H9 (cell line): ENCODE measurements around the gene CCDC85B. TPM values are rescaled to one million over a fixed set of nuclear protein-coding genes. Genes with fewer than 3 reads are reported as not detected.

Experiments used
- DNase-seq: peaks from one replicate; pipeline ENCODE4 v3.0.0-alpha.2; 2017
- H2AFZ ChIP-seq: one replicate; pipeline ENCODE4 v1.6.1; 2013; ENCODE audit warnings: mild to moderate bottlenecking, low read length, control low read depth, moderate library complexity
- H2AK5ac ChIP-seq: 2 replicates; pipeline ENCODE4 v1.6.1; 2013; ENCODE audit warnings: low read length, control low read depth, mixed read lengths; ENCODE audit not compliant: insufficient read length
- H2BK120ac ChIP-seq: one replicate; pipeline ENCODE4 v1.6.1; 2013; ENCODE audit warnings: low read depth, mild to moderate bottlenecking, low read length, control low read depth, inconsistent platforms; ENCODE audit not compliant: poor library complexity, severe bottlenecking
- H2BK12ac ChIP-seq: 2 replicates; pipeline ENCODE4 v1.6.1; 2013; ENCODE audit warnings: low read length, control low read depth, mixed read lengths, low read depth; ENCODE audit not compliant: insufficient read length
- H2BK15ac ChIP-seq: 2 replicates; pipeline ENCODE4 v1.6.1; 2013; ENCODE audit warnings: low read depth, low read length, control low read depth
- H2BK20ac ChIP-seq: one replicate; pipeline ENCODE4 v1.6.1; 2013; ENCODE audit warnings: low read depth, mild to moderate bottlenecking, low read length, control low read depth, inconsistent platforms; ENCODE audit not compliant: poor library complexity, severe bottlenecking
- H2BK5ac ChIP-seq: 2 replicates; pipeline ENCODE4 v1.6.1; 2013; ENCODE audit warnings: low read length, control low read depth, mixed read lengths; ENCODE audit not compliant: insufficient read length
- H3K14ac ChIP-seq: 2 replicates; pipeline ENCODE4 v1.6.1; 2013; ENCODE audit warnings: low read length, control low read depth; ENCODE audit not compliant: insufficient read depth
- H3K18ac ChIP-seq: 2 replicates; pipeline ENCODE4 v1.6.1; 2013; ENCODE audit warnings: low read depth, mild to moderate bottlenecking, mixed read lengths, low read length, control low read depth; ENCODE audit not compliant: insufficient read length
- H3K23ac ChIP-seq: 2 replicates; pipeline ENCODE4 v1.6.1; 2013; ENCODE audit warnings: low read length, control low read depth, mixed read lengths, low read depth; ENCODE audit not compliant: insufficient read length
- H3K23me2 ChIP-seq: 2 replicates; pipeline ENCODE4 v1.6.1; 2013; ENCODE audit warnings: low read depth, mild to moderate bottlenecking, mixed read lengths, low read length, control low read depth; ENCODE audit not compliant: insufficient read length, poor library complexity, severe bottlenecking
- H3K27ac ChIP-seq: 2 replicates; pipeline ENCODE4 v1.5.1; 2013; ENCODE audit warnings: low read length, control low read depth, mixed read lengths, low read depth; ENCODE audit not compliant: insufficient read length
- H3K27me3 ChIP-seq: 2 replicates; pipeline ENCODE4 v1.6.1; 2013; ENCODE audit warnings: low read length, control low read depth, inconsistent platforms; ENCODE audit not compliant: insufficient read depth
- H3K4ac ChIP-seq: 2 replicates; pipeline ENCODE4 v1.6.1; 2013; ENCODE audit warnings: low read depth, mild to moderate bottlenecking, control low read depth, inconsistent platforms, low read length, moderate library complexity
- H3K4me1 ChIP-seq: 2 replicates; pipeline ENCODE4 v1.6.1; 2013; ENCODE audit warnings: low read length, control low read depth, inconsistent platforms; ENCODE audit not compliant: insufficient read depth
- H3K4me2 ChIP-seq: 2 replicates; pipeline ENCODE4 v1.6.1; 2013; ENCODE audit warnings: low read length, control low read depth, mixed read lengths; ENCODE audit not compliant: insufficient read length, insufficient read depth
- H3K56ac ChIP-seq: 2 replicates; pipeline ENCODE4 v1.6.1; 2013; ENCODE audit warnings: low read depth, mild to moderate bottlenecking, mixed read lengths, low read length, control low read depth; ENCODE audit not compliant: insufficient read length
- H3K79me1 ChIP-seq: 2 replicates; pipeline ENCODE4 v1.6.1; 2013; ENCODE audit warnings: low read depth, mild to moderate bottlenecking, moderate library complexity, low read length, control low read depth, inconsistent platforms; ENCODE audit not compliant: insufficient read depth, poor library complexity, severe bottlenecking
- H3K79me2 ChIP-seq: 2 replicates; pipeline ENCODE4 v1.6.1; 2013; ENCODE audit warnings: low read length, control low read depth, inconsistent platforms; ENCODE audit not compliant: insufficient read depth
- H3K9ac ChIP-seq: 2 replicates; pipeline ENCODE4 v1.6.1; 2013; ENCODE audit warnings: low read length, control low read depth, mixed read lengths; ENCODE audit not compliant: insufficient read length; ENCODE audit errors: extremely low read depth
- H3K9me3 ChIP-seq: one replicate; pipeline ENCODE4 v1.6.1; 2013; ENCODE audit warnings: low read depth, low read length, inconsistent platforms; ENCODE audit not compliant: control insufficient read depth
- H3T11ph ChIP-seq: one replicate; pipeline ENCODE4 v1.6.1; 2013; ENCODE audit warnings: mild to moderate bottlenecking, low read length, control low read depth, inconsistent platforms
- H4K20me1 ChIP-seq: one replicate; pipeline ENCODE4 v1.6.1; 2013; ENCODE audit not compliant: control insufficient read depth, insufficient read length, insufficient read depth
- H4K5ac ChIP-seq: 2 replicates; pipeline ENCODE4 v1.6.1; 2013; ENCODE audit warnings: low read depth, mild to moderate bottlenecking, mixed read lengths, low read length, control low read depth; ENCODE audit not compliant: insufficient read length
- H4K8ac ChIP-seq: replicated peaks from 2 replicates; pipeline ENCODE4 v1.6.1; 2013; ENCODE audit warnings: low read length, control low read depth, mixed read lengths, low read depth; ENCODE audit not compliant: insufficient read length
- H4K91ac ChIP-seq: 2 replicates; pipeline ENCODE4 v1.6.1; 2013; ENCODE audit warnings: low read depth, mild to moderate bottlenecking, moderate library complexity, mixed read lengths, low read length, control low read depth; ENCODE audit not compliant: insufficient read length
- H3K27ac Mint-ChIP-seq, 3 experiments: 2 replicates in 2 of 3; 3 replicates in 1 of 3; pipeline ENCODE4 v1.8.0; 2020 to 2021; ENCODE audit warnings: mixed read lengths in 3 of 3, mild to moderate bottlenecking in 1 of 3, moderate library complexity in 1 of 3
- H3K27me3 Mint-ChIP-seq: 2 replicates; pipeline ENCODE4 v1.8.0; 2021; ENCODE audit warnings: low read depth, mild to moderate bottlenecking, moderate library complexity, mixed read lengths
- H3K36me3 Mint-ChIP-seq, 3 experiments: 2 replicates in 2 of 3; 3 replicates in 1 of 3; pipeline ENCODE4 v1.8.0; 2020 to 2021; ENCODE audit warnings: low read depth in 3 of 3, mixed read lengths in 3 of 3; ENCODE audit not compliant: insufficient read depth in 1 of 3
- H3K4me1 Mint-ChIP-seq, 2 experiments: 2 replicates each; pipeline ENCODE4 v1.8.0; 2020; ENCODE audit warnings: mixed read lengths in 2 of 2
- H3K4me3 Mint-ChIP-seq, 2 experiments: 2 replicates in 1 of 2; 3 replicates in 1 of 2; pipeline ENCODE4 v1.8.0; 2020 to 2021; ENCODE audit warnings: mild to moderate bottlenecking in 2 of 2, mixed read lengths in 2 of 2, moderate library complexity in 1 of 2
- H3K9me3 Mint-ChIP-seq, 2 experiments: 2 replicates in 1 of 2; 3 replicates in 1 of 2; pipeline ENCODE4 v1.8.0; 2020; ENCODE audit warnings: mild to moderate bottlenecking in 2 of 2, mixed read lengths in 2 of 2, moderate library complexity in 1 of 2
- WGBS: extraction: QIAGEN DNeasy Blood & Tissue Kit; methylation state at CpG from one replicate; pipeline ENCODE4 v1.1.7; 2013; ENCODE audit warnings: missing lambda C conversion rate, low lambda C conversion rate, mixed read lengths; ENCODE audit not compliant: insufficient read length; ENCODE audit errors: extremely low coverage; 5-methylcytosine and 5-hydroxymethylcytosine counted together
- total RNA-seq: library from RNA; stranded (reverse); gene quantifications from 2 replicates; pipeline ENCODE4 v1.2.1, GENCODE V29; 2021
- TF ChIP-seq, protein P1 (sequence below): fragments of 200-600 bp; sonication (generic); conservative IDR thresholded peaks from 3 replicates; pipeline ENCODE4 v1.8.0; 2021; ENCODE audit warnings: antibody characterized with exemption, mild to moderate bottlenecking

CCDC85B gene
- total RNA-seq, 1 experiment from 2014 or later: 23.3 TPM

GRCh38 chr11:65868076-65868667 lies 22.3 kb upstream of the CCDC85B start:
- no peak overlapping the region for H2BK15ac ChIP-seq
- no peaks in the 10 kb centered on the region for H4K20me1 ChIP-seq
- TF ChIP-seq, protein P1, sequence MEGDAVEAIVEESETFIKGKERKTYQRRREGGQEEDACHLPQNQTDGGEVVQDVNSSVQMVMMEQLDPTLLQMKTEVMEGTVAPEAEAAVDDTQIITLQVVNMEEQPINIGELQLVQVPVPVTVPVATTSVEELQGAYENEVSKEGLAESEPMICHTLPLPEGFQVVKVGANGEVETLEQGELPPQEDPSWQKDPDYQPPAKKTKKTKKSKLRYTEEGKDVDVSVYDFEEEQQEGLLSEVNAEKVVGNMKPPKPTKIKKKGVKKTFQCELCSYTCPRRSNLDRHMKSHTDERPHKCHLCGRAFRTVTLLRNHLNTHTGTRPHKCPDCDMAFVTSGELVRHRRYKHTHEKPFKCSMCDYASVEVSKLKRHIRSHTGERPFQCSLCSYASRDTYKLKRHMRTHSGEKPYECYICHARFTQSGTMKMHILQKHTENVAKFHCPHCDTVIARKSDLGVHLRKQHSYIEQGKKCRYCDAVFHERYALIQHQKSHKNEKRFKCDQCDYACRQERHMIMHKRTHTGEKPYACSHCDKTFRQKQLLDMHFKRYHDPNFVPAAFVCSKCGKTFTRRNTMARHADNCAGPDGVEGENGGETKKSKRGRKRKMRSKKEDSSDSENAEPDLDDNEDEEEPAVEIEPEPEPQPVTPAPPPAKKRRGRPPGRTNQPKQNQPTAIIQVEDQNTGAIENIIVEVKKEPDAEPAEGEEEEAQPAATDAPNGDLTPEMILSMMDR: no peak
- H3K27ac ChIP-seq: no peak overlapping the region
- no peak overlapping the region for H4K91ac ChIP-seq
- Mint-ChIP-seq H3K9me3 (no peaks in the 10 kb centered on the region; a peak in 1 of 5 replicates), H3K36me3 (peaks cover 12 to 26% (median 26%) of the 10 kb centered on the region in 3 experiments; a peak in 6 of 7 replicates), H3K4me3 (peak overlapping the region; percentile 77 to 90), H3K27ac (no peak overlapping the region), H3K27me3 (peaks cover 7% of the 10 kb centered on the region), H3K4me1 (peaks cover 14 to 18% of the 10 kb centered on the region in 2 experiments)
- no peak overlapping the region for H2BK120ac ChIP-seq
- peak; percentile 75 for DNase-seq
- H2BK20ac ChIP-seq: no peak overlapping the region
- H4K5ac ChIP-seq: no peak overlapping the region
- no peak overlapping the region for H3K9ac ChIP-seq
- no CpG with 5 or more reads among the region's 19 CpGs for WGBS
- no peak overlapping the region for H2BK5ac ChIP-seq
- no peaks in the 10 kb centered on the region for H3K9me3 ChIP-seq
- peaks cover 3% of the 10 kb centered on the region; the same call in 1 of the 2 replicates for H3K27me3 ChIP-seq
- H3K79me1 ChIP-seq: no peaks in the 10 kb centered on the region
- no peak overlapping the region for H3K4ac ChIP-seq
- no peak overlapping the region for H4K8ac ChIP-seq
- no peaks in the 10 kb centered on the region for H3K79me2 ChIP-seq
- H3K23ac ChIP-seq: no peak overlapping the region
- H3K14ac ChIP-seq: no peak overlapping the region
- H3K56ac ChIP-seq: no peak overlapping the region
- H2BK12ac ChIP-seq: no peak overlapping the region
- no peak overlapping the region for H2AFZ ChIP-seq
- peaks cover 4% of the 10 kb centered on the region for H3K23me2 ChIP-seq
- no peak overlapping the region for H2AK5ac ChIP-seq
- no peak overlapping the region for H3T11ph ChIP-seq
- H3K4me1 ChIP-seq: no peaks in the 10 kb centered on the region
- peak overlapping the region; percentile 67 for H3K4me2 ChIP-seq
- H3K18ac ChIP-seq: no peak overlapping the region
